AG04450 (cell line): ENCODE data around the gene FAAP20. TPM values are rescaled to one million over a fixed set of nuclear protein-coding genes. Genes with fewer than 3 reads are reported as not detected.

Source experiments
- CTCF ChIA-PET: fragments of 300-600, 350-600 bp; formaldehyde crosslinking; extraction: SDS; loops from one replicate; lab custom pipeline; 2022; ENCODE audit warnings: antibody characterized with exemption, inconsistent platforms; lab: Charles Lee
- POLR2A ChIA-PET: fragments of 350-600 bp; formaldehyde crosslinking; extraction: SDS; loops from one replicate; lab custom pipeline; 2021; ENCODE audit warnings: antibody characterized with exemption, inconsistent platforms; lab: Yijun Ruan, JAX
- DNase-seq: peaks from one replicate; pipeline ENCODE4 v3.0.0-alpha.2; 2011; ENCODE audit warnings: low read depth, low spot score
- H3K27ac ChIP-seq: one replicate; pipeline ENCODE4 v1.5.1; 2012; ENCODE audit warnings: low read depth, low read length, control low read depth
- H3K27me3 ChIP-seq: one replicate; pipeline ENCODE4 v1.6.0; 2012; ENCODE audit warnings: low read length; ENCODE audit not compliant: control insufficient read depth, insufficient read depth
- H3K4me3 ChIP-seq: 2 replicates; pipeline ENCODE4 v1.5.1; 2011; ENCODE audit warnings: mild to moderate bottlenecking, low read depth, low read length, control low read depth
- H3K9me3 ChIP-seq: 2 replicates; pipeline ENCODE4 v1.5.1; 2012; ENCODE audit warnings: low read length; ENCODE audit not compliant: control insufficient read depth, insufficient read depth
- CTCF ChIP-seq: IDR thresholded peaks from 2 replicates; pipeline ENCODE4 v1.5.1; 2011; ENCODE audit warnings: low read depth, low read length, control low read depth, inconsistent platforms
- polyA plus RNA-seq: library from polyadenylated mRNA; depleted of rRNA; stranded (reverse); fragments of >200 nt; gene quantifications from 2 replicates; pipeline ENCODE4 v1.2.3, GENCODE V29; 2011

Gene FAAP20
- polyA plus RNA-seq, 1 experiment, result 9.7 TPM

GRCh38 chr1:2202843-2203601 lies 8.4 kb upstream of the FAAP20 start:
- CTCF ChIA-PET, result interaction anchor here (1.3 to 2.5 kb wide), 3 partner anchors 8 to 179 kb away, joined by 4 to 22 read pairs (median 15); partner anchors contain the start of gene FAAP20
- Histone ChIP-seq H3K9me3 (no peaks in the 10 kb centered on the region; the same call in 1 of the 2 replicates), H3K4me3 (no peak overlapping the region), H3K27ac (no peak overlapping the region), H3K27me3 (no peaks in the 10 kb centered on the region)
- no peak for TF ChIP-seq CTCF
- POLR2A ChIA-PET, result interaction anchor here (1.1 kb wide), 1 partner anchor 26 kb away, joined by 3 read pairs; no protein-coding TSS in a partner anchor
- DNase-seq, result no peak

GRCh38 chr1:2202008-2202575 lies 7.5 kb upstream of the FAAP20 start:
- ChIA-PET CTCF (interaction anchor here (1.3 kb wide), 1 partner anchor 180 kb away, joined by 4 read pairs; no protein-coding TSS in a partner anchor), POLR2A (interaction anchor here (1.1 kb wide), 1 partner anchor 27 kb away, joined by 3 read pairs; no protein-coding TSS in a partner anchor)
- Histone ChIP-seq H3K27me3 (no peaks in the 10 kb centered on the region), H3K9me3 (no peaks in the 10 kb centered on the region; the same call in 1 of the 2 replicates), H3K27ac (no peak overlapping the region), H3K4me3 (no peak overlapping the region)
- DNase-seq, result no peak
- TF ChIP-seq CTCF, result no peak

- Histone ChIP-seq H3K9me3 (no peaks in the 10 kb centered on the region; the same call in 1 of the 2 replicates), H3K4me3 (no peak overlapping the region), H3K27ac (no peak overlapping the region), H3K27me3 (no peaks in the 10 kb centered on the region)
- ChIA-PET POLR2A (no interaction called here), CTCF (interaction anchor here (3.2 kb wide), 1 partner anchor 180 kb away, joined by 50 read pairs; no protein-coding TSS in a partner anchor)
- TF ChIP-seq CTCF, result no peak
- DNase-seq, result no peak
Measured at GRCh38 chr1:2201062-2201461, 6.5 kb upstream of the FAAP20 start.

GRCh38 chr1:2200308-2200943 lies 5.9 kb upstream of the FAAP20 start:
- Histone ChIP-seq H3K4me3 (peak overlapping the region; percentile 7; the same call in 1 of the 2 replicates), H3K9me3 (no peaks in the 10 kb centered on the region; the same call in 1 of the 2 replicates), H3K27me3 (no peaks in the 10 kb centered on the region), H3K27ac (no peak overlapping the region)
- CTCF ChIA-PET, result interaction anchor here (1.4 to 3.2 kb wide), 2 partner anchors 115 to 181 kb away, joined by 3 to 50 read pairs; no protein-coding TSS in a partner anchor
- TF ChIP-seq CTCF, result no peak
- POLR2A ChIA-PET, result interaction anchor here (0.7 kb wide), 2 partner anchors 9 to 386 kb away, joined by 3 to 6 read pairs; no protein-coding TSS in a partner anchor
- no peak for DNase-seq
